H1 (cell line): ENCODE results near the gene IQCK. TPM values are rescaled to one million over a fixed set of nuclear protein-coding genes. Genes with fewer than 3 reads are reported as not detected.

Experiments used
- BCL11A ChIP-seq, 2 experiments: IDR thresholded peaks; one replicate each; pipeline ENCODE4 v1.6.1; 2011; ENCODE audit warnings: low read depth in 2 of 2, low read length in 2 of 2, mild to moderate bottlenecking in 2 of 2
- CBX5 ChIP-seq: fragments of 300-800, 300-1000 bp; sonication (generic); IDR thresholded peaks from 2 replicates; pipeline ENCODE4 v1.7.1; 2016; ENCODE audit warnings: antibody characterized with exemption, low read length, low read depth
- HDAC2 ChIP-seq, 2 experiments: fragments of 300-600 bp in 1 of 2; sonication (generic) in 1 of 2; IDR thresholded peaks; 2 replicates each; pipeline ENCODE4 v1.6.1; 2011 to 2012; ENCODE audit warnings: low read depth in 2 of 2, low read length in 2 of 2, mild to moderate bottlenecking in 2 of 2, moderate library complexity in 2 of 2, borderline replicate concordance in 1 of 2, inconsistent platforms in 1 of 2
- NANOG ChIP-seq: IDR thresholded peaks from 2 replicates; pipeline ENCODE4 v1.6.1; 2011; ENCODE audit warnings: low read length, low read depth, mild to moderate bottlenecking, inconsistent platforms; ENCODE audit not compliant: insufficient read depth, poor library complexity, severe bottlenecking
- PHF8 ChIP-seq: fragments of 200-600 bp; sonication (generic); conservative IDR thresholded peaks from 2 replicates; pipeline ENCODE4 v1.7.1; 2012; ENCODE audit warnings: low read depth, mild to moderate bottlenecking, inconsistent platforms, low read length, moderate library complexity
- POU5F1 ChIP-seq: IDR thresholded peaks from 2 replicates; pipeline ENCODE4 v1.6.1; 2011; ENCODE audit warnings: low read depth, mild to moderate bottlenecking, low read length, moderate library complexity
- SIX5 ChIP-seq: IDR thresholded peaks from 2 replicates; pipeline ENCODE4 v1.6.1; 2011; ENCODE audit warnings: mild to moderate bottlenecking, low read depth, low read length
- SP2 ChIP-seq: IDR thresholded peaks from 2 replicates; pipeline ENCODE4 v1.6.1; 2012; ENCODE audit warnings: mild to moderate bottlenecking, low read length, inconsistent platforms
- YY1 ChIP-seq: IDR thresholded peaks from 2 replicates; pipeline ENCODE4 v1.6.1; 2011; ENCODE audit warnings: low read depth, mild to moderate bottlenecking, low read length
- polyA plus RNA-seq, 7 experiments: library from polyadenylated mRNA; depleted of rRNA in 3 of 7; stranded (reverse) in 5 of 7; unstranded in 2 of 7; fragments of >200 nt in 5 of 7; fragments of 200-250 nt in 2 of 7; gene quantifications; 1 replicate in 5 of 7; 2 replicates in 1 of 7; 4 replicates in 1 of 7; pipeline versions ENCODE4 v1.2.1 to v1.2.3, GENCODE V29; 2011 to 2013; ENCODE audit warnings: missing spikeins in 2 of 7, mixed read lengths in 2 of 7
- total RNA-seq: library from RNA; stranded (reverse); fragmentation: NEBNext Ultra II Directional; extraction: Animal tissue kit (Norgen Biotek cat#: 25700); gene quantifications from 2 replicates; pipeline ENCODE4 v1.2.1, GENCODE V29; 2021
- TF ChIP-seq, protein P1 (sequence below): fragments of 300-600 bp; sonication (generic); IDR thresholded peaks from 2 replicates; pipeline ENCODE4 v1.7.1; 2012; ENCODE audit warnings: low read length, moderate library complexity, mild to moderate bottlenecking, inconsistent platforms; ENCODE audit not compliant: insufficient replicate concordance

The IQCK gene
- total and polyA plus RNA-seq, 2 of the 8 experiments (the other 6 are each of a cell fraction or from before 2014, with no cell fraction given): 6.2 to 9.3 TPM

DNA sequence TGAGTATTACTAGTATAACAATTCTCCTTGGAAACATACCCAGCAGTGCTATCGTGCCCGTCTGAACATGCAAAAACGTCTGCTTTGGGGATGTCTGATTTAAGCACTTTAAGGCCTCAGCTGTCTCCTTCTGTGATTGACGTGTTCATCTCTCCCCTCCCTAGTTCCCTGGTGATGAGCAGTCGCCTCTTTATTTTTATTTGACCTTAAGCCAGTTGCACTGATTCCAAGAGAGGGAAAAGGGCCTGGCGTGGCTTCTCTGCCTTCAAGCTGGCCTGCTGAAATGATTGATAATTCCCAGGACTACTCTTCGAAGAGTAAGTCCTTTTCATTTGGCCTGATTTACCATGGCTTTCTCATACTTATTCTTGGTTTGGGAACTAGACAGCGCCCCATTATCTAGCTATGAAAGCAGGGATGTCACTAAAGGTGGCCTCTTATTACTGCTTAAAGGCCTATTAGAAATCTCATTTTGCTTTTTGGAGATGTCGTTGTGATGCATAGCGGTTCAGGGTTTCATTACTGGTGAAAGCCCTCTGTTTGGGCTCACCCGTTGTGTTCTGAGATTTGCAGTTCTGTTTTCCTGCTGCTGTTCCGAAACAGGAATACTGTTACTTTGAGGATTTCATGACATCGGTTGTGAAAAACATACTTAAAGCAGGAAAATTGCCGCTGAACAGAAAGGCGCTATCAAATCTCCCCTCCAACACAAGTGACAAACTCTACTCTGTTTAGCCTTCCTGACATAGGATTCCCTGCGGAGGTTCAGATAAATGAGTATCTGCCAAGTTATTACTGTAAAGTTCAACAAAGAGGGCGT lies 65.5 kb downstream of the IQCK start (continued):
- TF ChIP-seq, protein P1, sequence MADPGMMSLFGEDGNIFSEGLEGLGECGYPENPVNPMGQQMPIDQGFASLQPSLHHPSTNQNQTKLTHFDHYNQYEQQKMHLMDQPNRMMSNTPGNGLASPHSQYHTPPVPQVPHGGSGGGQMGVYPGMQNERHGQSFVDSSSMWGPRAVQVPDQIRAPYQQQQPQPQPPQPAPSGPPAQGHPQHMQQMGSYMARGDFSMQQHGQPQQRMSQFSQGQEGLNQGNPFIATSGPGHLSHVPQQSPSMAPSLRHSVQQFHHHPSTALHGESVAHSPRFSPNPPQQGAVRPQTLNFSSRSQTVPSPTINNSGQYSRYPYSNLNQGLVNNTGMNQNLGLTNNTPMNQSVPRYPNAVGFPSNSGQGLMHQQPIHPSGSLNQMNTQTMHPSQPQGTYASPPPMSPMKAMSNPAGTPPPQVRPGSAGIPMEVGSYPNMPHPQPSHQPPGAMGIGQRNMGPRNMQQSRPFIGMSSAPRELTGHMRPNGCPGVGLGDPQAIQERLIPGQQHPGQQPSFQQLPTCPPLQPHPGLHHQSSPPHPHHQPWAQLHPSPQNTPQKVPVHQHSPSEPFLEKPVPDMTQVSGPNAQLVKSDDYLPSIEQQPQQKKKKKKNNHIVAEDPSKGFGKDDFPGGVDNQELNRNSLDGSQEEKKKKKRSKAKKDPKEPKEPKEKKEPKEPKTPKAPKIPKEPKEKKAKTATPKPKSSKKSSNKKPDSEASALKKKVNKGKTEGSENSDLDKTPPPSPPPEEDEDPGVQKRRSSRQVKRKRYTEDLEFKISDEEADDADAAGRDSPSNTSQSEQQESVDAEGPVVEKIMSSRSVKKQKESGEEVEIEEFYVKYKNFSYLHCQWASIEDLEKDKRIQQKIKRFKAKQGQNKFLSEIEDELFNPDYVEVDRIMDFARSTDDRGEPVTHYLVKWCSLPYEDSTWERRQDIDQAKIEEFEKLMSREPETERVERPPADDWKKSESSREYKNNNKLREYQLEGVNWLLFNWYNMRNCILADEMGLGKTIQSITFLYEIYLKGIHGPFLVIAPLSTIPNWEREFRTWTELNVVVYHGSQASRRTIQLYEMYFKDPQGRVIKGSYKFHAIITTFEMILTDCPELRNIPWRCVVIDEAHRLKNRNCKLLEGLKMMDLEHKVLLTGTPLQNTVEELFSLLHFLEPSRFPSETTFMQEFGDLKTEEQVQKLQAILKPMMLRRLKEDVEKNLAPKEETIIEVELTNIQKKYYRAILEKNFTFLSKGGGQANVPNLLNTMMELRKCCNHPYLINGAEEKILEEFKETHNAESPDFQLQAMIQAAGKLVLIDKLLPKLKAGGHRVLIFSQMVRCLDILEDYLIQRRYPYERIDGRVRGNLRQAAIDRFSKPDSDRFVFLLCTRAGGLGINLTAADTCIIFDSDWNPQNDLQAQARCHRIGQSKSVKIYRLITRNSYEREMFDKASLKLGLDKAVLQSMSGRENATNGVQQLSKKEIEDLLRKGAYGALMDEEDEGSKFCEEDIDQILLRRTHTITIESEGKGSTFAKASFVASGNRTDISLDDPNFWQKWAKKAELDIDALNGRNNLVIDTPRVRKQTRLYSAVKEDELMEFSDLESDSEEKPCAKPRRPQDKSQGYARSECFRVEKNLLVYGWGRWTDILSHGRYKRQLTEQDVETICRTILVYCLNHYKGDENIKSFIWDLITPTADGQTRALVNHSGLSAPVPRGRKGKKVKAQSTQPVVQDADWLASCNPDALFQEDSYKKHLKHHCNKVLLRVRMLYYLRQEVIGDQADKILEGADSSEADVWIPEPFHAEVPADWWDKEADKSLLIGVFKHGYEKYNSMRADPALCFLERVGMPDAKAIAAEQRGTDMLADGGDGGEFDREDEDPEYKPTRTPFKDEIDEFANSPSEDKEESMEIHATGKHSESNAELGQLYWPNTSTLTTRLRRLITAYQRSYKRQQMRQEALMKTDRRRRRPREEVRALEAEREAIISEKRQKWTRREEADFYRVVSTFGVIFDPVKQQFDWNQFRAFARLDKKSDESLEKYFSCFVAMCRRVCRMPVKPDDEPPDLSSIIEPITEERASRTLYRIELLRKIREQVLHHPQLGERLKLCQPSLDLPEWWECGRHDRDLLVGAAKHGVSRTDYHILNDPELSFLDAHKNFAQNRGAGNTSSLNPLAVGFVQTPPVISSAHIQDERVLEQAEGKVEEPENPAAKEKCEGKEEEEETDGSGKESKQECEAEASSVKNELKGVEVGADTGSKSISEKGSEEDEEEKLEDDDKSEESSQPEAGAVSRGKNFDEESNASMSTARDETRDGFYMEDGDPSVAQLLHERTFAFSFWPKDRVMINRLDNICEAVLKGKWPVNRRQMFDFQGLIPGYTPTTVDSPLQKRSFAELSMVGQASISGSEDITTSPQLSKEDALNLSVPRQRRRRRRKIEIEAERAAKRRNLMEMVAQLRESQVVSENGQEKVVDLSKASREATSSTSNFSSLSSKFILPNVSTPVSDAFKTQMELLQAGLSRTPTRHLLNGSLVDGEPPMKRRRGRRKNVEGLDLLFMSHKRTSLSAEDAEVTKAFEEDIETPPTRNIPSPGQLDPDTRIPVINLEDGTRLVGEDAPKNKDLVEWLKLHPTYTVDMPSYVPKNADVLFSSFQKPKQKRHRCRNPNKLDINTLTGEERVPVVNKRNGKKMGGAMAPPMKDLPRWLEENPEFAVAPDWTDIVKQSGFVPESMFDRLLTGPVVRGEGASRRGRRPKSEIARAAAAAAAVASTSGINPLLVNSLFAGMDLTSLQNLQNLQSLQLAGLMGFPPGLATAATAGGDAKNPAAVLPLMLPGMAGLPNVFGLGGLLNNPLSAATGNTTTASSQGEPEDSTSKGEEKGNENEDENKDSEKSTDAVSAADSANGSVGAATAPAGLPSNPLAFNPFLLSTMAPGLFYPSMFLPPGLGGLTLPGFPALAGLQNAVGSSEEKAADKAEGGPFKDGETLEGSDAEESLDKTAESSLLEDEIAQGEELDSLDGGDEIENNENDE: no peak
- TF ChIP-seq HDAC2 (IDR thresholded peaks at IDR 0.05; ENCODE audit: borderline replicate concordance in 1 of 2, low read depth in 2 of 2, low read length in 2 of 2) (no peak), POU5F1 (no peak), SIX5 (no peak), YY1 (no peak), NANOG (no peak), PHF8 (no peak), BCL11A (IDR thresholded peaks at IDR 0.05; ENCODE audit: low read depth in 2 of 2, low read length in 2 of 2) (no peak), SP2 (no peak), CBX5 (no peak)
